ENCODE measurements around the gene RBPMS2. TPM values are rescaled to one million over a fixed set of nuclear protein-coding genes. Genes with fewer than 3 reads are reported as not detected.
"Not testable (repeated sequence)": the region's sequence is repeated elsewhere in the genome, so short reads cannot be mapped to it uniquely, and the experiment has no call there.

RBPMS2 gene
- total RNA-seq = 0.36 and 0.58 TPM in 2 replicates

DNA sequence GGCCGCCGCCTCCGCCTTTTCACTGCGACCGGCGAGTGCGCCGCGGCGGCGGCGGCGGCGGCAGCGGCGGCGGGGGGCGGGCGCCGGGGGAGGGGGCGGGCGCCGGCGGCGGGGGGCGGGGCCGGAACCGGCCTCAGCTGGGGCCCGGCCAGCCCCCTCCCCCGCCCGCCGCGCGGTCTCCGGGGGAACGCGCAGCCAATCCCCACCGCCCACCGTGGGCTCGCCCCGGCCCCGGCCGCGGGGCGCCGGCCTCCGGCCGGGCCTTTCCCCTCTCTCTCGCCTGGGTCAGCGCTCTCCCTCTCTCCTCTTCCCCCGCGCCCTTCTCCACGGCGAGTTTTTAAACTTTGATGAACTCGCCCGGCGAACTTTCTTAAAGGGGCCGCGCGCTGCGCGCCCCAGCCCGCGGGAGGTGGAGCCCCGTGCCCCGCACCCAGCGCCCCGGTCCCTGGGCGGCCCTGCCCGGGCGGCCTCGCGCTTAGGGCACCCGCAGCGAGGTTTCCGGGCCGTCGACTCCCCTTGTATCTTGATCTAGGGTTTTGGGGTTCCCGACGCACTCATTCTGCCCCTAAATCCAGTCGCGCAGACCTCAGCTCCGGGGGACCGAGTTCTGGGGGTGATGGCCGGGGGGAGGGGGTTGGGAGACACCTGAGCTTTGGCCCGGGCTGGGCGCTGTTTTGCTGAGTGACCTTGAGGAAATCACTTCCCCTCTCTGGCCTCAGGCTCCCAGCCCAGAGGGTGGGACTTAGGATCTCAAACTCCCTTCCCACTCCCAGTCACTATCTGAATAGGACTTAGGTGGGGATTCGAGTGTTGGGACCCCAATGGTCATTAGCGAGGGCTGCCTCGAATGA lies at the start of gene RBPMS2:
RBPMS2 (minus strand) TSS at position 39 of the 851 bp plus-strand sequence. CDS start 270 bp downstream, outside the sequence.
- no peak for DNase-seq (ENCODE audit: low read depth)
- TF ChIP-seq, protein P1, sequence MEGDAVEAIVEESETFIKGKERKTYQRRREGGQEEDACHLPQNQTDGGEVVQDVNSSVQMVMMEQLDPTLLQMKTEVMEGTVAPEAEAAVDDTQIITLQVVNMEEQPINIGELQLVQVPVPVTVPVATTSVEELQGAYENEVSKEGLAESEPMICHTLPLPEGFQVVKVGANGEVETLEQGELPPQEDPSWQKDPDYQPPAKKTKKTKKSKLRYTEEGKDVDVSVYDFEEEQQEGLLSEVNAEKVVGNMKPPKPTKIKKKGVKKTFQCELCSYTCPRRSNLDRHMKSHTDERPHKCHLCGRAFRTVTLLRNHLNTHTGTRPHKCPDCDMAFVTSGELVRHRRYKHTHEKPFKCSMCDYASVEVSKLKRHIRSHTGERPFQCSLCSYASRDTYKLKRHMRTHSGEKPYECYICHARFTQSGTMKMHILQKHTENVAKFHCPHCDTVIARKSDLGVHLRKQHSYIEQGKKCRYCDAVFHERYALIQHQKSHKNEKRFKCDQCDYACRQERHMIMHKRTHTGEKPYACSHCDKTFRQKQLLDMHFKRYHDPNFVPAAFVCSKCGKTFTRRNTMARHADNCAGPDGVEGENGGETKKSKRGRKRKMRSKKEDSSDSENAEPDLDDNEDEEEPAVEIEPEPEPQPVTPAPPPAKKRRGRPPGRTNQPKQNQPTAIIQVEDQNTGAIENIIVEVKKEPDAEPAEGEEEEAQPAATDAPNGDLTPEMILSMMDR (conservative IDR thresholded peaks at IDR 0.05; ENCODE audit: low read depth, low read length) = no peak
- H3K4me3 ChIP-seq (ENCODE audit: low read depth, low read length) = peak within 1 kb of the TSS; percentile 55

DNA sequence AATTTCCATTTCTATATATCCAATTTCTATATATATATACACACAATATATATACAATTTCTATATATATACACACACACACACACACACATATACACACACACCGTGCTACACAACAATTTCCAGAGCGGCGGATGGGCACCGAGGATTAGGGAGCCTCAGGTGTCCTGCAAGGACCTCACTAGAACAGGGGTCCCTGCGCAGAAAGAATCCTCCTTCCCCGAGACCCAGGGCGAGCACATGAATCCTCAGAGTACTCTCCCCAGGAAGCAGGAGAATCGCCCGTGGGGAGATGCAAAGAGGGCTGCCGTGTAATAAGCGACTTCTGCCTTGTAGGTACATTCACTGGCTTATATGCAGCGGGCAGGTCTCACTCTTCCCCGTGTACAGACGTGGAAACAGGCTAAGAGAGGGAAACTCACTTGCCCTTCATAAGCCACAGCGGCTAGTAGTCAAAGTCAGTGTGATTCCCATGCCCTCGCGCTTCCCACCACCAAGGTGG lies 49.6 kb upstream of the RBPMS2 start:
- DNase-seq (ENCODE audit: low read depth) = no peak
- peak overlapping the region; percentile 67 for H3K4me3 ChIP-seq (ENCODE audit: low read depth, low read length)
- TF ChIP-seq, protein P1 (conservative IDR thresholded peaks at IDR 0.05; ENCODE audit: low read depth, low read length) = no peak

DNA sequence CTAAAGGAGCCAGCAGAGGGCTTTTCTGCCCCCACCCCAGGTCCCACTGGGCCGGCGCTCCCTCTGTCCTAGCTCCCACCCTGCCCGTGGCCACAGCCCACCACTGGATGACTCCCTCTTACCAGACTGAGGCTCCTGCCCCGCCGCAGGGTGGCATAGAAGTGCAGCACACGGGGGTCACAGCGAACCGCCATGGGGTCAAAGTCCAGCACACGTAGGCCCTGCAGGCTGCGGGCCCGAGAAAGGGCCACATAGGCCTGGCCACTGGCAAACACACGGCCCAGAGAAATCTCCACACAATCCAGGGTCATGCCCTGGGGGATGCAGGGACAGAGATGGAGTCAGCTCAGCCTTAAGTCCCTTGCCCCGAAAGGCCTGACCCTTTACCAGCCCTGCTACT lies 41.1 kb upstream of the RBPMS2 start:
- DNase-seq (ENCODE audit: low read depth) = no peak
- TF ChIP-seq, protein P1 (conservative IDR thresholded peaks at IDR 0.05; ENCODE audit: low read depth, low read length) = no peak
- no peak overlapping the region for H3K4me3 ChIP-seq (ENCODE audit: low read depth, low read length)

DNA sequence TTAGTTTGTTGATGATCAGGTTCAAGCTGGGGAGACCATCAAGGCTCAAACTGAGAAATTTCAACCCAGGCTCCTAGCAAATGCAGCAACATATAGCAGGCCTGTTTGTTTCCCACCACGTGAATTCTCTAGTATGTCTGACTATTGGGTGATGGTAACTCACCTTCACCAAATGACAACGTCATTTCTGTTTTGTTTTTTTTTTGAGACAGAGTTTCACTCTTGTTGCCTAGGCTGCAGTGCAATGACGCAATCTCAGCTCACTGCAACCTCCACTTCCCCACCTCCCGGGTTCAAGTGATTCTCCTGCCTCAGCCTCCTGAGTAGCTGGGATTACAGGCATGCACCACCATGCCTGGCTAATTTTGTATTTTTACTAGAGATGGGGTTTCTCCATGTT lies 39.6 kb upstream of the RBPMS2 start:
- H3K4me3 ChIP-seq (ENCODE audit: low read depth, low read length); DNase-seq (ENCODE audit: low read depth): not testable (repeated sequence)

DNA sequence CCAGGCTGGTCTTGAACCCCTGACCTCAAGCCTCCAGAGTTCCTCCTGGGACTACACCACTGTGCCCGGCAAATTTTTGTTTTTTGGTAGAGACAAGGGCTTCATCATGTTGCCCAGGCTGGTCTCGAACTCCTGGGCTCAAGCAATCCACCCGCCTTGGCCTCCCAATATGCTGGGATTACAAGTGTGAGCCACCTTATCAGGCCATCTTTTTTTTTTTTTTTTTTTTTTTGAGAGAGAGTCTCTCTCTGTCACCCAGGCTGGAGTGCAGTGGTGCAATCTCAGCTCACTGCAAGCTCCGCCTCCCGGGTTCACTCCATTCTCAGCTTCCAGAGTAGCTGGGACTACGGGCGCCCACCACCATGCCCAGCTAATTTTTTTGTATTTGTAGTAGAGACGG lies 38.9 kb upstream of the RBPMS2 start:
- not testable (repeated sequence) for DNase-seq (ENCODE audit: low read depth); H3K4me3 ChIP-seq (ENCODE audit: low read depth, low read length)

DNA sequence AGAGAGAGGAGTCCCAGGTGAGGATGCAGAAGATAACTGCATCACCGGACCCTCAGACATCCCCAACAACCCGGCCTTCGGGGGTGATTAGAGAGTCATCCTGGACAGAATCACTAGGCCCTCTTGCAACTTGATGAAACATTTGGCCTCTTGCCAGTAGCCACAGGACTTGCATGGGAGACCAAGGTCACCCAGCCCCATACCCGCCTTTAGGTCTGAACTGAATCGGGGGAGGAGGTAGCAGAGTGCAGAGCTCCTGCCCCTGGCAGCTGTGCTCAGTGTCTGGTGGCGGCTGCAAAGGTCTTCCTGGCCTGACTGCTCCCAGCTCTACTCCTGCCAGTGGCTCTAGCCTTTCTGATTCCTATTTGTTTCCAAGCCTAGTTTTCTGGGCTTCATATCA lies 37.7 kb upstream of the RBPMS2 start:
- no peak overlapping the region for H3K4me3 ChIP-seq (ENCODE audit: low read depth, low read length)
- TF ChIP-seq, protein P1 (conservative IDR thresholded peaks at IDR 0.05; ENCODE audit: low read depth, low read length) = no peak
- no peak for DNase-seq (ENCODE audit: low read depth)

DNA sequence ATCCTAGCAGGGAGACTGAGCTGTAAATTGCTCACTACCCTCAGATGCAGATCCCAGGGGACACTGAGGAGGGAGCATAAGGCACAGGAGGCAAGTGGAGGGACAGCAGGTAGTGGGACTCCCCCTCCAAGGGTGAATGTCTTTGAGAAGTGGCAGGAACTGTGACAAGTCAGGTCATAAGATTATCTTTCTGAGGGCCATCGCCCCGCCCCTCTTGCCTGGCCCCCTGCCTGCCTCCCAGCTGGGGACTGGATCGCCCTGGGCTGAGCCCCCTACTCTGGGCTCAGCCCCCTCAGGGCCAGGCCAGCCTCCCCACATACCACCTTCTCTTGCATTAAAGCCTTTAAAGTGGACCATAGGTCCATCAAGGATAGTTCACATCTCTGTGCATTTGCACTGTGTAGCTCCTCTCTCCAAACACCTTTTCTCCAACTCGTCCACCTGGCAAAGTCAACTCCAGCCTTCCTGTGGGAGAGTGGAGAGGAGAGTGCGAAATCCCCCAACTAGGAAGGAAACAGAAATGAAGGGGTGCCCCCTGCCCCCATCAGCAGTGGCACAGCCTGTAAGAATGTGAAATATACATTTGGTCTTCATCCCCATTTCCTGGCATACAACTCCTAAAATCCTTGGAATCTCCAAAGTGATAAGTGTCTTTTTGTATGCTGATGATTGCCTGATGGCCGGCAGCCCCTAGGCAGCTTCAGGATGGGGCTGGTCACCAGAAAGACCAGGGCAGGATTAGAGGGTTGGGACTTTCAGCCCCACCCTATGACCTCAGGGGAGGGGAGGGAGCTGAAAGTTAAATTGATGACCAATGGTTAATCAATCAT lies 35.3 kb upstream of the RBPMS2 start:
- DNase-seq (ENCODE audit: low read depth) = no peak
- H3K4me3 ChIP-seq (ENCODE audit: low read depth, low read length) = no peak overlapping the region
- TF ChIP-seq, protein P1 (conservative IDR thresholded peaks at IDR 0.05; ENCODE audit: low read depth, low read length) = no peak

Data from epithelial cell of proximal tubule (primary cell).